Ovary (tissue), 9 donors: ENCODE measurements around the gene SLC39A11. TPM values are rescaled to one million over a fixed set of nuclear protein-coding genes. Genes with fewer than 3 reads are reported as not detected.

Experiments used
- DNase-seq, 5 donors: peaks; one replicate each; pipeline ENCODE4 v3.0.0-alpha.2; 2019 to 2020
- H3K27ac ChIP-seq, 2 donors: fragments of 200-600 bp; one replicate each; pipeline versions ENCODE4 v1.5.1 to v1.8.0; 2019 to 2022
- H3K27me3 ChIP-seq: fragments of 200-600 bp; one replicate; pipeline ENCODE4 v1.8.0; 2022
- H3K36me3 ChIP-seq: fragments of 200-600 bp; sonication (generic); one replicate; pipeline ENCODE4 v1.5.1; 2019
- H3K4me1 ChIP-seq: one replicate; pipeline ENCODE4 v1.8.1; 2013; ENCODE audit warnings: mild to moderate bottlenecking, moderate library complexity; ENCODE audit not compliant: insufficient read depth
- H3K4me3 ChIP-seq: fragments of 200-600 bp; sonication (generic); one replicate; pipeline ENCODE4 v1.5.1; 2017
- H3K9me3 ChIP-seq, 2 donors: fragments of 200-600 bp in 1 of 2; sonication (generic) in 1 of 2; one replicate each; pipeline versions ENCODE4 v1.5.1 to v1.8.1; 2013 to 2019; ENCODE audit warnings: mild to moderate bottlenecking in 1 of 2, moderate library complexity in 1 of 2
- CTCF ChIP-seq, 3 donors: fragments of 450-650 bp in 2 of 3; fragments of 200-600 bp in 1 of 3; IDR thresholded peaks; one replicate each; pipeline versions ENCODE4 v1.5.1 to v1.8.0; 2016 to 2022; ENCODE audit warnings: antibody characterized with exemption in 3 of 3, mild to moderate bottlenecking in 1 of 3
- EP300 ChIP-seq: sonication (generic); formaldehyde crosslinking; IDR thresholded peaks from one replicate; pipeline ENCODE4 v1.6.1; 2017; ENCODE audit warnings: antibody characterized with exemption
- POLR2A ChIP-seq: fragments of 450-650 bp; IDR thresholded peaks from one replicate; pipeline ENCODE4 v1.6.1; 2017; ENCODE audit warnings: antibody characterized with exemption, mild to moderate bottlenecking, moderate library complexity
- WGBS, 3 donors: extraction: QIAGEN DNeasy Blood & Tissue Kit in 1 of 3; methylation state at CpG; one replicate each; pipeline versions ENCODE4 v1.1.5 to v1.1.7; 2013 to 2017; 5-methylcytosine and 5-hydroxymethylcytosine counted together
- intact Hi-C, 4 donors: fragments of 100-400 bp; cut with DNase I; formaldehyde crosslinking; loops; one replicate each; pipeline versions ENCODE4 v1.11.0 to v1.15.1; 2022 to 2023
- polyA plus RNA-seq, 2 donors: library from polyadenylated mRNA; stranded (reverse); fragments of 200-250 nt in 1 of 2; fragments of 350-450 nt in 1 of 2; fragmentation: Illumina TruSeq in 1 of 2; extraction: RNeasy Lipid Tissue Mini Kit (QIAGEN cat#74804) in 1 of 2; gene quantifications; one replicate each; pipeline ENCODE4 v1.2.3, GENCODE V29; 2013 to 2014
- total RNA-seq, 7 donors: library from RNA; depleted of rRNA in 2 of 7; stranded (reverse); fragments of >200 nt in 2 of 7; fragmentation: NEBNext Ultra II Directional in 3 of 7; extraction: Animal tissue kit (Norgen Biotek cat#: 25700) in 3 of 7; gene quantifications; one replicate each; pipeline versions ENCODE4 v1.1.0 to v1.2.4, GENCODE V29; 2016 to 2023
- donor health status: DM: no; HTN: no; CAD: no; lungs with moderate emphysema.
- donor health status: DM: no; HTN: no; CAD: no.
- donor health status: Bipolar disorder and iron deficiency.
- donor health status: DM: yes; HTN: yes; CAD: no.
- donor health status: DM: no; HTN: no; CAD: no.
- donor health status: DM: yes; HTN: yes; CAD: no.

Gene SLC39A11
- total and polyA plus RNA-seq, 9 donors: 4.0 to 21.2 (median 10.1) TPM

GRCh38 chr17:72948115-72948514 lies 144.4 kb downstream of the SLC39A11 start:
- no peak for TF ChIP-seq CTCF (IDR thresholded peaks at IDR 0.05)
- no peak for TF ChIP-seq POLR2A
- TF ChIP-seq EP300: no peak
- no peaks in the 10 kb centered on the region for H3K4me1 ChIP-seq
- no peak overlapping the region for H3K4me3 ChIP-seq
- no peak for DNase-seq
- WGBS, 3 donors: 97 to 98% (median 97%) methylated on average over 23 of the region's 23 CpGs
- H3K27ac ChIP-seq: no peak overlapping the region
- no peaks in the 10 kb centered on the region for H3K9me3 ChIP-seq
- H3K36me3 ChIP-seq: no peaks in the 10 kb centered on the region
- H3K27me3 ChIP-seq: no peaks in the 10 kb centered on the region
- intact Hi-C loops: no loop called here

- H3K27me3 ChIP-seq: no peaks in the 10 kb centered on the region
- no peak overlapping the region for H3K4me3 ChIP-seq
- no peak for DNase-seq
- no peak for TF ChIP-seq POLR2A
- TF ChIP-seq CTCF (IDR thresholded peaks at IDR 0.05): no peak
- TF ChIP-seq EP300: no peak
- H3K36me3 ChIP-seq: no peaks in the 10 kb centered on the region
- no peaks in the 10 kb centered on the region for H3K4me1 ChIP-seq
- WGBS, 3 donors: 90 to 94% (median 94%) methylated on average over 10 of the region's 10 CpGs
- intact Hi-C loops: no loop called here
- no peak overlapping the region for H3K27ac ChIP-seq
- H3K9me3 ChIP-seq: no peaks in the 10 kb centered on the region
Observed at GRCh38 chr17:72947475-72947874, 145.0 kb downstream of the SLC39A11 start.

GRCh38 chr17:72946696-72947095 lies 145.8 kb downstream of the SLC39A11 start:
- intact Hi-C loops: no loop called here
- H3K4me1 ChIP-seq: no peaks in the 10 kb centered on the region
- no peak overlapping the region for H3K4me3 ChIP-seq
- DNase-seq: no peak
- H3K9me3 ChIP-seq: no peaks in the 10 kb centered on the region
- H3K27me3 ChIP-seq: no peaks in the 10 kb centered on the region
- TF ChIP-seq EP300: no peak
- no peak for TF ChIP-seq POLR2A
- TF ChIP-seq CTCF (IDR thresholded peaks at IDR 0.05): no peak
- H3K27ac ChIP-seq: no peak overlapping the region
- WGBS, 3 donors: 66 to 67% (median 66%) methylated on average over 5 of the region's 5 CpGs
- H3K36me3 ChIP-seq: no peaks in the 10 kb centered on the region

- 82 to 85% (median 82%) methylated on average over 3 of the region's 3 CpGs for WGBS, 3 donors
- intact Hi-C loops: no loop called here
- TF ChIP-seq CTCF (IDR thresholded peaks at IDR 0.05) (no peak), EP300 (no peak), POLR2A (no peak)
Observed at GRCh38 chr17:72946156-72946555, 146.3 kb downstream of the SLC39A11 start.

GRCh38 chr17:72945473-72945872 lies 147.0 kb downstream of the SLC39A11 start:
- no peak overlapping the region for H3K4me3 ChIP-seq
- no peaks in the 10 kb centered on the region for H3K9me3 ChIP-seq
- no peak overlapping the region for H3K27ac ChIP-seq
- 71 to 86% (median 79%) methylated on average over 6 of the region's 6 CpGs for WGBS, 3 donors
- H3K4me1 ChIP-seq: no peaks in the 10 kb centered on the region
- H3K27me3 ChIP-seq: no peaks in the 10 kb centered on the region
- TF ChIP-seq CTCF (IDR thresholded peaks at IDR 0.05): no peak
- TF ChIP-seq POLR2A: no peak
- TF ChIP-seq EP300: no peak
- no peaks in the 10 kb centered on the region for H3K36me3 ChIP-seq
- no peak for DNase-seq
- intact Hi-C loops: no loop called here

More at GRCh38 chr17:72946156-72946555, 146.3 kb downstream of the SLC39A11 start:
- Histone ChIP-seq H3K4me1 (no peaks in the 10 kb centered on the region), H3K27me3 (no peaks in the 10 kb centered on the region), H3K36me3 (no peaks in the 10 kb centered on the region), H3K4me3 (no peak overlapping the region), H3K9me3 (no peaks in the 10 kb centered on the region), H3K27ac (no peak overlapping the region)
- DNase-seq: no peak
